ENCODE results near the gene RANGAP1. TPM values are rescaled to one million over a fixed set of nuclear protein-coding genes. Genes with fewer than 3 reads are reported as not detected.

Gene RANGAP1
- total RNA-seq, 1 experiment from 2014 or later: 177 TPM

GRCh38 chr22:41310336-41310735, 24.3 kb upstream of the RANGAP1 start:
- peaks cover 23% of the 10 kb centered on the region for H3K4me1 ChIP-seq (ENCODE audit: insufficient read depth, low read length, poor library complexity, severe bottlenecking)
- peaks cover 6% of the 10 kb centered on the region for H3K36me3 ChIP-seq (ENCODE audit: insufficient read depth, low read length, poor library complexity, severe bottlenecking)
- H3K27ac ChIP-seq (ENCODE audit: low read depth, low read length, poor library complexity, severe bottlenecking): no peak overlapping the region
- ChIA-PET CTCF (no interaction called here), POLR2A (ENCODE audit: low non-redundant PET) (no interaction called here)
- intact Hi-C loops (cut with micrococcal nuclease; ENCODE audit: unreplicated experiment): no loop called here
- DNase-seq (ENCODE audit: low spot score): no peak
- TF ChIP-seq CTCF (conservative IDR thresholded peaks at IDR 0.05; ENCODE audit: low read depth, low read length): no peak
- TF ChIP-seq EZH2 (IDR thresholded peaks at IDR 0.05; ENCODE audit: borderline replicate concordance, low read depth, low read length, poor library complexity, severe bottlenecking): no peak
- BruUV-seq (replicated peaks): no TSS peak
- H3K9me3 ChIP-seq (ENCODE audit: low read depth, low read length, poor library complexity, severe bottlenecking): no peaks in the 10 kb centered on the region
- H3K4me3 ChIP-seq (ENCODE audit: low read depth, low read length, poor library complexity, severe bottlenecking): no peak overlapping the region
- H3K27me3 ChIP-seq (replicated peaks; ENCODE audit: insufficient read depth, low read depth, low read length, poor library complexity): no peaks in the 10 kb centered on the region

GRCh38 chr22:41308544-41308947, 22.6 kb upstream of the RANGAP1 start:
- BruUV-seq (replicated peaks): no TSS peak
- H3K4me3 ChIP-seq (ENCODE audit: low read depth, low read length, poor library complexity, severe bottlenecking): no peak overlapping the region
- H3K36me3 ChIP-seq (ENCODE audit: insufficient read depth, low read length, poor library complexity, severe bottlenecking): peaks cover 6% of the 10 kb centered on the region
- ChIA-PET CTCF (no interaction called here), POLR2A (ENCODE audit: low non-redundant PET) (no interaction called here)
- peak overlapping the region; percentile 1 for H3K27ac ChIP-seq (ENCODE audit: low read depth, low read length, poor library complexity, severe bottlenecking)
- peak; percentile 62 for DNase-seq (ENCODE audit: low spot score)
- H3K9me3 ChIP-seq (ENCODE audit: low read depth, low read length, poor library complexity, severe bottlenecking): no peaks in the 10 kb centered on the region
- no peaks in the 10 kb centered on the region for H3K27me3 ChIP-seq (replicated peaks; ENCODE audit: insufficient read depth, low read depth, low read length, poor library complexity)
- intact Hi-C loops (cut with micrococcal nuclease; ENCODE audit: unreplicated experiment): no loop called here
- TF ChIP-seq CTCF (conservative IDR thresholded peaks at IDR 0.05; ENCODE audit: low read depth, low read length) (no peak), EZH2 (IDR thresholded peaks at IDR 0.05; ENCODE audit: borderline replicate concordance, low read depth, low read length, poor library complexity, severe bottlenecking) (no peak)
- H3K4me1 ChIP-seq (ENCODE audit: insufficient read depth, low read length, poor library complexity, severe bottlenecking): peaks cover 26% of the 10 kb centered on the region

- peak overlapping the region; percentile 1 for H3K27ac ChIP-seq (ENCODE audit: low read depth, low read length, poor library complexity, severe bottlenecking)
- intact Hi-C loops (cut with micrococcal nuclease; ENCODE audit: unreplicated experiment): no loop called here
- POLR2A ChIA-PET (ENCODE audit: low non-redundant PET): interaction anchor here (0.9 kb wide), 1 partner anchor 42 kb away, joined by 5 read pairs; no protein-coding TSS in a partner anchor
- DNase-seq (ENCODE audit: low spot score): peak; percentile 49
- H3K4me1 ChIP-seq (ENCODE audit: insufficient read depth, low read length, poor library complexity, severe bottlenecking): peaks cover 30% of the 10 kb centered on the region
- CTCF ChIA-PET: no interaction called here
- H3K27me3 ChIP-seq (replicated peaks; ENCODE audit: insufficient read depth, low read depth, low read length, poor library complexity): no peaks in the 10 kb centered on the region
- no peak for TF ChIP-seq CTCF (conservative IDR thresholded peaks at IDR 0.05; ENCODE audit: low read depth, low read length)
- H3K9me3 ChIP-seq (ENCODE audit: low read depth, low read length, poor library complexity, severe bottlenecking): no peaks in the 10 kb centered on the region
- H3K4me3 ChIP-seq (ENCODE audit: low read depth, low read length, poor library complexity, severe bottlenecking): no peak overlapping the region
- no TSS peak for BruUV-seq (replicated peaks)
- peaks cover 6% of the 10 kb centered on the region for H3K36me3 ChIP-seq (ENCODE audit: insufficient read depth, low read length, poor library complexity, severe bottlenecking)
Observed at GRCh38 chr22:41308054-41308453, 22.1 kb upstream of the RANGAP1 start.
